ENCODE measurements around the gene BLTP1. TPM values are rescaled to one million over a fixed set of nuclear protein-coding genes. Genes with fewer than 3 reads are reported as not detected.

BLTP1 gene
- total RNA-seq, 1 donor from 2014 or later = 37.7 TPM

- H3K4me1 Mint-ChIP-seq = no peaks in the 10 kb centered on the region
- peaks cover 15% of the 10 kb centered on the region for H3K9me3 Mint-ChIP-seq
- no peak overlapping the region for H3K4me3 Mint-ChIP-seq
- no peaks in the 10 kb centered on the region for H3K27me3 Mint-ChIP-seq (ENCODE audit: low read depth)
- DNase-seq (ENCODE audit: low read depth, low spot score) = no peak
- no peak overlapping the region for H3K27ac Mint-ChIP-seq (ENCODE audit: unreplicated experiment)
- TF ChIP-seq CTCF (conservative IDR thresholded peaks at IDR 0.05) = no peak
- no peaks in the 10 kb centered on the region for H3K36me3 Mint-ChIP-seq (ENCODE audit: low read depth)
Measured at GRCh38 chr4:122119739-122120138, 32.4 kb upstream of the BLTP1 start.

DNA sequence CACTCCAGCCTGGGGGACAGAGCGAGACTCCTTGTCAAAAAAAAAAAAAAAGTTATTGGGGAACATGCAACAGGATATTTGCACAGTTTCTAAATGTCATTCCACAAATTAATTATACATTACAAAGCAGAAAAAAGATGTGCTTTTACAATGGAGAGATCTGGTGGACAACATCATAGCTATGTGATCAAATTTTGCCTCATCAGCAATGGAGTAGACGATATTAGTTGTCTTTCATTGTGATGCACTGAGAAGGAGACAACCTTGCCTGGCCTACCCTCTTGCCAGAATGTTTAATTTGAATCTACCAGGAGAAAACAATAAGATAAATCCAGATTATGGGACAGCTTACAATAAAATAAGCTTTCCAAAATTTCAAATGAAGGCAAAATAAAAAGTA, 30.5 kb upstream of the BLTP1 start:
- no peak overlapping the region for H3K27ac Mint-ChIP-seq (ENCODE audit: unreplicated experiment)

GRCh38 chr4:122122083-122122482, 30.0 kb upstream of the BLTP1 start:
- H3K27ac Mint-ChIP-seq (ENCODE audit: unreplicated experiment) = no peak overlapping the region
- no peak overlapping the region for H3K4me3 Mint-ChIP-seq
- H3K9me3 Mint-ChIP-seq = peaks cover 11% of the 10 kb centered on the region
- H3K4me1 Mint-ChIP-seq = no peaks in the 10 kb centered on the region
- no peak for TF ChIP-seq CTCF (conservative IDR thresholded peaks at IDR 0.05)
- no peaks in the 10 kb centered on the region for H3K36me3 Mint-ChIP-seq (ENCODE audit: low read depth)
- no peaks in the 10 kb centered on the region for H3K27me3 Mint-ChIP-seq (ENCODE audit: low read depth)
- DNase-seq (ENCODE audit: low read depth, low spot score) = no peak

More for the DNA sequence above, 30.5 kb upstream of the BLTP1 start:
- TF ChIP-seq CTCF (conservative IDR thresholded peaks at IDR 0.05) = no peak
- Mint-ChIP-seq H3K4me3 (no peak overlapping the region), H3K36me3 (ENCODE audit: low read depth) (no peaks in the 10 kb centered on the region), H3K9me3 (peaks cover 14% of the 10 kb centered on the region), H3K4me1 (no peaks in the 10 kb centered on the region), H3K27me3 (ENCODE audit: low read depth) (no peaks in the 10 kb centered on the region)
- DNase-seq (ENCODE audit: low read depth, low spot score) = no peak

DNA sequence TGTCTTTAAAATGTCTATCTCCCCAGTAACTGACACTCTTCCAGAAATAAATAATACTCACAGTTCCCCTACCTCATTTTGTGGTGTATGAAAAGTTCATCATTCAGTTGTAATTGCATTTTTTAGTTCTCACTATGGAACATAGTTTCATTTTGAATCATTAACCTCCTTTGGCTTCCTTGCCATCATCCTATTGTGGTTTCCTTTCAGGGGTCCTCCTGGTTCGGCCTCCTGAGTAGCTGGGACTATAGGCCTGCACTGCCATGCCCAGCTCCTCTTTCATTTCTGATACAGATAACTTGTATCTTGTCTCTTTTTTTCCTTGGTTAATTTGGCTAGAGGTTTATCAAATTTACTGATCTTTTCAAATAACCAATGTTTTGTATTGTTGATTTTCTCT, 23.1 kb upstream of the BLTP1 start:
- no peak for DNase-seq (ENCODE audit: low read depth, low spot score)
- no peak for TF ChIP-seq CTCF (conservative IDR thresholded peaks at IDR 0.05)
- H3K4me3 Mint-ChIP-seq = no peak overlapping the region
- no peaks in the 10 kb centered on the region for H3K27me3 Mint-ChIP-seq (ENCODE audit: low read depth)
- H3K9me3 Mint-ChIP-seq = no peaks in the 10 kb centered on the region
- H3K27ac Mint-ChIP-seq (ENCODE audit: unreplicated experiment) = no peak overlapping the region
- H3K36me3 Mint-ChIP-seq (ENCODE audit: low read depth) = no peaks in the 10 kb centered on the region
- no peaks in the 10 kb centered on the region for H3K4me1 Mint-ChIP-seq

DNA sequence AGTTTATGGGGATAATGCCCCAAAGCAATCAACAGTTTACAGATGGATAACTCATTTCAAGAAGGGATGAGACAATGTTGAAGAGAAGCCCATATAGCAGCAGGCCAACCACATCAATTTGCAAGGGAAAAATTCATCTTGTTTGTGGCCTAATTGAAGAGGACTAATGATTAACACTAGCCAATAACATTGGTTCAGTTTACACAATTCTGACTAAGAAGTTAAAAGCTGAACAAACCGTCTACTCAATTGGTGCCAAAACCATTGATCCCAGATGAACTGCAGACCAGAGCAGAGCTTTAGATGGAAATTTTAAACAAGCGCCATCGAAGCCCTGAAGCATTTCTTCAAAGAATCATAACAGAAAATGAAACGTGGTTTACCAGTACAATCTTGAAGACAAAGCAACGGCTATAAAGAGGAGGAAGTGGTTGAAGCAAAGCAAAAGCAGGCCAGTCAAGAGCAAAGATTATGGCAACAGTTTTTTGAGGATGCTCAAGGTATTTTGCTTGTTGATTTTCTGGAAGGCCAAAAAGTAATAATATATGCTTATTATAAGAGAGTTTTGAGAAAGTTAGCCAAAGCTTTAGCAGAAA, 20.5 kb upstream of the BLTP1 start:
- no peak for DNase-seq (ENCODE audit: low read depth, low spot score)
- Mint-ChIP-seq H3K36me3 (ENCODE audit: low read depth) (no peaks in the 10 kb centered on the region), H3K4me1 (no peaks in the 10 kb centered on the region), H3K4me3 (no peak overlapping the region), H3K27ac (ENCODE audit: unreplicated experiment) (no peak overlapping the region), H3K27me3 (ENCODE audit: low read depth) (no peaks in the 10 kb centered on the region), H3K9me3 (no peaks in the 10 kb centered on the region)
- no peak for TF ChIP-seq CTCF (conservative IDR thresholded peaks at IDR 0.05)

Measured in neural crest cell (in vitro differentiated cells).